Esophagus squamous epithelium (tissue), 5 donors: Measurements from ENCODE around the gene SSH2. TPM values are rescaled to one million over a fixed set of nuclear protein-coding genes. Genes with fewer than 3 reads are reported as not detected.

ENCODE experiments used
- DNase-seq: peaks from one replicate; lab custom pipeline; 2025; lab: John Stamatoyannopoulos, UW
- H3K27ac ChIP-seq, 4 donors: fragments of 200-600 bp; sonication (generic); one replicate each; pipeline ENCODE4 v1.5.1; 2016 to 2019; ENCODE audit warnings: mild to moderate bottlenecking in 1 of 4
- H3K27me3 ChIP-seq, 4 donors: fragments of 200-600 bp; sonication (generic); 1 replicate in 3 of 4; 2 replicates in 1 of 4; pipeline versions ENCODE4 v1.5.1 to v1.6.0; 2017 to 2021; ENCODE audit warnings: antibody characterized with exemption in 1 of 4
- H3K36me3 ChIP-seq, 3 donors: fragments of 200-600 bp; sonication (generic); one replicate each; pipeline ENCODE4 v1.5.1; 2016 to 2019
- H3K4me1 ChIP-seq, 3 donors: fragments of 200-600 bp; sonication (generic); one replicate each; pipeline ENCODE4 v1.5.1; 2017 to 2019
- H3K4me3 ChIP-seq, 4 donors: fragments of 200-600 bp; sonication (generic); 1 replicate in 3 of 4; 2 replicates in 1 of 4; pipeline ENCODE4 v1.5.1; 2016 to 2019; ENCODE audit warnings: mild to moderate bottlenecking in 2 of 4, moderate library complexity in 1 of 4
- H3K9me3 ChIP-seq, 3 donors: fragments of 200-600 bp; sonication (generic); one replicate each; pipeline ENCODE4 v1.5.1; 2016 to 2019
- CTCF ChIP-seq, 6 experiments: fragments of 450-650 bp in 4 of 6; fragments of 200-600 bp in 2 of 6; sonication (generic) in 2 of 6; IDR thresholded peaks; one replicate each; pipeline ENCODE4 v1.5.1; 2016 to 2019; ENCODE audit warnings: antibody characterized with exemption in 6 of 6, mild to moderate bottlenecking in 4 of 6, moderate library complexity in 4 of 6
- POLR2A ChIP-seq, 4 donors: fragments of 450-650 bp; IDR thresholded peaks; one replicate each; pipeline ENCODE4 v1.6.1; 2017; ENCODE audit warnings: antibody characterized with exemption in 4 of 4, mild to moderate bottlenecking in 4 of 4, moderate library complexity in 3 of 4
- WGBS, 2 donors: methylation state at CpG; one replicate each; pipeline ENCODE4 v1.1.5; 2018; 5-methylcytosine and 5-hydroxymethylcytosine counted together
- intact Hi-C: fragments of 100-400 bp; cut with DNase I; formaldehyde crosslinking; loops from one replicate; pipeline ENCODE4 v1.15.0; 2022
- total RNA-seq, 4 donors: library from RNA; depleted of rRNA; stranded (reverse); fragments of >200 nt; gene quantifications; one replicate each; pipeline ENCODE4 v1.1.0, GENCODE V29; 2016
- donor health status: DM: yes; HTN: yes; CAD: no.

The SSH2 gene
- total RNA-seq, 4 donors from 2014 or later = 9.4 to 29.4 (median 13.2) TPM

DNA sequence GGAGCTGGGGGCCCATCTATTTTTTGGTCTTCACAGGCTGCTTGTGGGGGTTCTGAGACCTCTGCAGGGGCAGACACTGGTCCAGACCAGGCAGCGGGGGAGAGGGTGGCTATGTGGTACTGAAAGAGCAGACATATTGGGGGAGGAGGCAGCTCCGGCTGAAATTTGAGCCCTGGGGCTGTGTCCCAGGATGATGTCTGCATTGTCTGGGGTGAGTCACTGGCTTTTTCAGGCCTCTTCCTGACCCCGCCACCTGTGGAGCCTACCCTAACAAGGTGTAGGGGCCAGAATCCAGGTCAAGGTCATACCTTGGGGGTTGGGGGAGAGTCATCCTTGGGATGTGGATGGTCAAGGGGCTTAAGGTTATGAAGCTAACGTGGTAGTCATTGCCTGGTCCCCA is 309.8 kb downstream of the SSH2 start:
- 80 to 92% methylated on average over 1 to 2 of the region's 4 CpGs for WGBS, 2 donors
- intact Hi-C loops = no loop called here
- Histone ChIP-seq H3K36me3 (no peaks in the 10 kb centered on the region), H3K4me1 (peaks cover 39 to 97% (median 39%) of the 10 kb centered on the region in 3 donors), H3K4me3 (no peak overlapping the region), H3K9me3 (no peaks in the 10 kb centered on the region), H3K27me3 (peaks cover 0 to 38% (median 0%) of the 10 kb centered on the region in 4 donors), H3K27ac (no peak overlapping the region)
- no peak for TF ChIP-seq CTCF (IDR thresholded peaks at IDR 0.05)
- DNase-seq = no peak

DNA sequence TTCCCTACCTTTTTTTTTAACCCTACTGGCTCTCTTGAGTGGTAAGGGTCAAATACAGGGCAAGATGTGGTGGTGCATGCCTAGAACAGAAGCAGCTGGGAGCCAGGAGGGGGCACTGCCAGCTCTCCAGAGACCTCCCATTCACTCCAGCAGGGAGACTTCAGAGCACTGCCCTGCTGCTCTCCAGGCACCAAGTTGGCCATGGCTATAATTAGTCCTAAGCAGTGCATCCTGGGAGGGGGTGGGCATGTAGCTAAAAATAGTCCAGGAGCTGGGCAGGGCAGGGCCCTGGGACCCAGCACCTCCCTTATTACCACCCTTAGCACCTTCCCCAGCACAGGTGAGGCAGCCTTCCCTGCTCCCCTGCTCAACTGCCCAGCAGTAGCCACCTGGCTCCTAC is 310.8 kb downstream of the SSH2 start:
- no peak for DNase-seq
- Histone ChIP-seq H3K27me3 (peaks cover 0 to 43% (median 0%) of the 10 kb centered on the region in 4 donors), H3K4me1 (peaks cover 49 to 97% (median 49%) of the 10 kb centered on the region in 3 donors)

DNA sequence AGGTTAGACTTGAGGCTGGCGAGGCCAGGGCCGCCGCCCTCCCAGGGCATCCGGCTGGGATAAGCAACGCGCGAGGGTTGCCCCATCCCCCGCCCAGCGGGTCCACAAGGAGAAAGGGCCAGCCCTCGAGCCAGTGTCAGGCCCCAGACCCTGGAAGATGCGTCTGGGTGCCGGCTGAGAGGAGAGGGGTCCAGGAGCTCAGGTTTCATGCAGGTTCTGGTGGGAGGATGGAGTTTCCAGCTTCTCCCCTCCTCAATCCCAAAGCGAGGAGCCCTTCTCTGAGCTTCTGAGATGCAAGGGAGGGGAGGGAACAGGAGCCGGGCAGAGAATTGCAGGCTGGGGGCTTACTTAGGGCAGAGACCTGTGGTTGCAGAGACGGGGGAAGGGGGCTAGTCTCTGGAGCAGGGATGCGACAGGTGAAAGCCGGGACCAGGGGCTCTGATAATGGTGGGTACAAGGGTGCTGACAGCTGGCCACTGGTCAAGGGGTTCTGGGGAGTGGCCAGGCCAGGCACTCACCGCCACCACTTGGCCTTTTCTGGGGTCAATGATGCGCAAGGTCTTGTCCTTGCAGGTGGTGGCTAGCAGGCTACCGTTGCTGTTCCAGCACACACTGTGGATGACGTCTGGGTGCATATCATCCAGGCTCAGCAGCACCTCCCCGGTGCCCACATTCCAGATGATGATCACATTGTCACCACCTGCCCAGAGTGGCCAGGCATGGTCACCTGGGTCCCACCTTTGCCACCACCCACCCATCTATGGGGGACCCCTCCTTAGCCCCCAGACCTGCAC is 311.6 kb downstream of the SSH2 start:
- Histone ChIP-seq H3K4me1 (peaks cover 56 to 99% (median 57%) of the 10 kb centered on the region in 3 donors), H3K27me3 (peaks cover 0 to 43% (median 0%) of the 10 kb centered on the region in 4 donors), H3K36me3 (no peaks in the 10 kb centered on the region), H3K27ac (peak overlapping the region; percentile 63 to 75 (median 70)), H3K4me3 (peak overlapping the region; percentile 33 to 65 (median 42)), H3K9me3 (no peaks in the 10 kb centered on the region)
- TF ChIP-seq CTCF (IDR thresholded peaks at IDR 0.05) (no peak), POLR2A (IDR thresholded peaks at IDR 0.05) (no peak)
- no peak for DNase-seq
- intact Hi-C loops = loop anchor here (10.0 kb wide), 1 partner anchor 156 kb away; no protein-coding TSS in a partner anchor
- WGBS, 2 donors = 61 to 89% methylated on average over 7 of the region's 22 CpGs

More for the DNA sequence above, 310.8 kb downstream of the SSH2 start:
- intact Hi-C loops = loop anchor here (10.0 kb wide), 1 partner anchor 156 kb away; no protein-coding TSS in a partner anchor
- Histone ChIP-seq H3K27ac (no peak overlapping the region), H3K9me3 (no peaks in the 10 kb centered on the region), H3K36me3 (no peaks in the 10 kb centered on the region), H3K4me3 (no peak overlapping the region)
- TF ChIP-seq CTCF (IDR thresholded peaks at IDR 0.05) (peak in 1 of 6 experiments; percentile 7), POLR2A (IDR thresholded peaks at IDR 0.05) (no peak)

GRCh38 chr17:29617481-29618271 is 312.4 kb downstream of the SSH2 start:
- Histone ChIP-seq H3K4me1 (peaks cover 53 to 99% (median 59%) of the 10 kb centered on the region in 3 donors), H3K36me3 (no peaks in the 10 kb centered on the region), H3K27me3 (peaks cover 0 to 39% (median 0%) of the 10 kb centered on the region in 4 donors), H3K27ac (peak overlapping the region; percentile 63 to 75 (median 70)), H3K4me3 (peak overlapping the region; percentile 33 to 65 (median 42)), H3K9me3 (no peaks in the 10 kb centered on the region)
- intact Hi-C loops = loop anchor here (10.0 kb wide), 1 partner anchor 157 kb away; no protein-coding TSS in a partner anchor
- no peak for DNase-seq
- 0% methylated on average over 1 to 5 of the region's 68 CpGs for WGBS, 2 donors
- TF ChIP-seq CTCF (IDR thresholded peaks at IDR 0.05) (peak; percentile 65 to 90 (median 76)), POLR2A (IDR thresholded peaks at IDR 0.05) (peak in 1 of 4 donors; percentile 18)
